Stimulated activated CD4-positive, alpha-beta T cell treated with anti-CD3 and anti-CD28 coated beads, Interleukin-12 subunit alpha, Interleukin-12 subunit beta, amount 100 ng/mL, for 48 hours (primary cell): Measurements from ENCODE around the gene SPAG5.
"Not testable (repeated sequence)": the region's sequence is repeated elsewhere in the genome, so short reads cannot be mapped to it uniquely, and the experiment has no call there.

Source experiments
- DNase-seq, 3 donors: peaks; one replicate each; pipeline ENCODE4 v3.0.0-alpha.2; 2020; ENCODE audit warnings: low read depth in 2 of 3, low spot score in 1 of 3

SPAG5 gene

DNA sequence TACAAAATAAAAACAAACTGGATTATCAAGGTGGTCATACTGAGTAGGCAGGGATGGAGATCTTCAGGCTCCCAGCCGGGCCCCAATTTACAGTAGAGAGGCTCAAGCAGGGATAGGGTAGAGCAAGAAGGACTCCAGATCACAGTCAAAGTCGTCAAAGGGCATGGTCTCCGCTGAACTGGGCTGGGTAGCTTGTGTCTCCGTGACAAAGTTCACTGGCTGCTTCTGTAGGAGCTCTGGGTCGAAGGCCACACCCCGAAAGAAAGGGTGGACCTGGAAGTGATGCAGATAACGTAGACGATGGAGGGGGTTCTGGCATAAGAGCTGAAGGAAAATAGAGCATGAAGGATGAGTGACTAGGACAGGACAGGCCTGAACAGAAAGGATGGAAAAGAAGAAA, 11.6 kb upstream of the SPAG5 start:
- DNase-seq, result no peak

DNA sequence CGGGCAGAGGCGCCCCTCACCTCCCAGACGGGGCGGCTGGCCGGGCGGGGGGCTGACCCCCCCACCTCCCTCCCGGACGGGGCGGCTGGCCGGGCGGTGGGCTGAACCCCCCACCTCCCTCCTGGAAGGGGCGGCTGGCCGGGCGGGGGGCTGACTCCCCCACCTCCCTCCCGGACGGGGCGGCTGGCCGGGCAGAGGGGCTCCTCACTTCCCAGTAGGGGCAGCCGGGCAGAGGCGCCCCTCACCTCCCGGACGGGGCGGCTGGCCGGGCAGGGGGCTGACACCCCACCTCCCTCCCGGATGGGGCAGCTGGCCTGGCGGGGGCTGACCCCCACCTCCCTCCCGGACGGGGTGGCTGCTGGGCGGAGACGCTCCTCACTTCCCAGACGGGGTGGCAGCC, 5.2 kb upstream of the SPAG5 start:
- not testable (repeated sequence) for DNase-seq

DNA sequence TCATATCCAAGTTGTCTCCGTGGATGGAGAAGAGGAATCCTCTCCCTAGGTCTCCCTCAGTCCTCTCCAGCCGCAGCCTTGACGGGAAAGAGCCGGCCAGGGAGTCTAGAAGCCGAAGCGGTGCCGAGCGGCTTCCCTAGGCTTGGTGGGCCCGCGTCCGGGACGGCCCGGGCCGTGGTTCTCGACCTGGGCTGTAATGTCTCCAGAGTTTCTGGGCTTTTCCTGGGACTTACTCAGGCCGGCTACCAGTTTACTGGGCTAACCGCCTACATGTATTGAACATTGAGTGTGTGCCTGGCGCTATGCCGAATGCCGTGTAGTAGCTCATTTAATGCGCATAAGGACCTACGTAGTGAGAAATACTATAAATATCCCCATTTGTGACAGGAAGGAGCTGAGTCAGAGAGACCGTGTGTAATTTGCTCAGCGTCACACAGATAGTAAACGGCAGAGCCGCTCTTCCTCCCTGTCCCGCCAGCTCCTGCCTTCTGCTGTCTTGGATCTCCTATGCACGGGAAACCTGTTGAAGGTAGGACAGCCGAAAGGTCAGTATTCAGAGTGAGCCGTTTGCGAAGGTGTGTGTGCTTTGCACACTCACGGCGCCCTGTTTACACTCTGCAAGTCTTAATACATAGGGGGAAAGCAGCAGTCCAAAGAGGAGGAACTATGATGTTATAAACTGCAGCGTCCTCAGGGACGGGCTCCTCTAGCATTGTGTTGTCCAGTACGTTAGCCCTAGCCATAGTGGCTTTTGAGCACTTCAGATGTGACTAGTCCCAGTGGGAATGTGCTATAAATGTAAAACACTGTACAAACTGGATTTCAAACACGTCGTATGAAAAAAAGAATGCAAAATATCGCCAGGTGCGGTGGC, 723 bp upstream of the SPAG5 start:
- DNase-seq, result peak; percentile 56 to 62 (median 61)

DNA sequence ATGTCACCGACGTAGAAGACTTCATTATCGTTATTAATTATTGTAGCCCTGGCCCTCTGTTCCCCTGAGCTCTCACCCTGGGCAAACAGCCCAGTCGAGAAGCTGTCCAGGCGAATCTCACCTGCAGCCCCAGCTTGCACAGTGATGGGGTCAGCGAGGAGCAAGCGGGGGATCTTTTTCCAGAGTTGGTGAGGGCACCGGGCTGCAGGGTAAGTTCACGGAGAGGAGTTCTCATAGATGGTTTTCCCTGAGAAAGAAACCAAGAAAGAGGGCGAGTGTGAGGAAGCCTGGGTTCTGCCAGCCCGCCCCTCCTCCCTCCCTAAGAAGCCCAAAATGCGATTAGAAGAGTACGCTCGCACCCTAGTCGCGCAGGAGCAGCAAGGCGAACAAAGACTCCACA, 436 bp downstream of the SPAG5 start:
- no peak for DNase-seq

DNA sequence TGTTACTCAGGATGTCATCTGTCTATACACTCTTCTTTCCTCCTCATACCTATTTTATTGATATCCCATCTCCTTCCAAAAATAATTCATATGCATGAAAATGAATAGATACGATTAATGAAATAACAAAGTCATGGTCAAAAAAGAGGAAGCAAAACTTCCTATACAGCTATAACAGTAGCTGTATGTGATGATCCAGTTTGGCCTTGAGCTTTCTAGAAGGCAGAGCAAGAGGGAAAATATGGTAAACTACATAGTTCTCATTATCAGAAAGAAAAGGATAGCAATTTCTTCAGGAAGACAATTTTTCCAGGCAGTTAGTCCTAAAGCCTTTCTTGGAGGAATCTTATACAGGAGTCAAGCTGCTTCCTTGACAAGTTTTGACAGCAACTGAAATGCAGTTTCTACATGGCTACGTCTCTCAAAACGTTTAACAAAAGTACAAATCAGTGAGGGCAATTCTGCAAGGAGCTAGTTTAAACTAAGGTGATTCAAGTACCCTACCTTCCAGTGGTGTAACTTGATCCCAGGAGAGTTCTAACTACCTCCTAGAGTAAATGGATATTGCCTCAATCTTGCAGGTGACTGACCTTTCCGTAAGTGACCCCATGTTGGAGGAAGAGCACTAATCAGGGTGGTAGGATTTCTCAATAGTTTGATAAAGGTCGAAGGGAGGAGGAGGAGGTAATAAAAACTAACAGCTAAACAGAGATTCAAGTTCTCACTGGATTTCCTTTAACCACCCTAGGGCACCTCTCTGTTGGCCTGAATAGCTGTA, 1.0 kb downstream of the SPAG5 start:
- no peak for DNase-seq

DNA sequence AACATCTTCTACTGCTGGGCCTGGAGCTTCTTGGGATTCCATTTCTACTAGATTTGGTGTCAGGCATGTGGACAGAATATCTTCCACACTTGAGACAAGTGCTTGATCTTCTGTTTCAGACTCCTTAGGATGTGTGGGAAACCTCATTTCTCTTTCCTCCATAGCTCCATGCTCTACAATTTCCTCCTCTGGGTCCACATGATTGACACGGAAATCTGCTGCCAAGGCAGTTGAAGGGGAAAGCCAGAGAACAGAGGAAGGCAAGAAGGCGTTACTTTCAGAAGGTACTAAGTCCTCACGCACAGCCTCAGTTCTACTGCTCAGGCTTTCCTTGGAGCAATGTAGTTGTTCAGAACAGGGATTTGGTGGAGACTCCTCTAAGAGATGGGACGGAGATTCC, 6.6 kb downstream of the SPAG5 start:
- DNase-seq, result no peak

DNA sequence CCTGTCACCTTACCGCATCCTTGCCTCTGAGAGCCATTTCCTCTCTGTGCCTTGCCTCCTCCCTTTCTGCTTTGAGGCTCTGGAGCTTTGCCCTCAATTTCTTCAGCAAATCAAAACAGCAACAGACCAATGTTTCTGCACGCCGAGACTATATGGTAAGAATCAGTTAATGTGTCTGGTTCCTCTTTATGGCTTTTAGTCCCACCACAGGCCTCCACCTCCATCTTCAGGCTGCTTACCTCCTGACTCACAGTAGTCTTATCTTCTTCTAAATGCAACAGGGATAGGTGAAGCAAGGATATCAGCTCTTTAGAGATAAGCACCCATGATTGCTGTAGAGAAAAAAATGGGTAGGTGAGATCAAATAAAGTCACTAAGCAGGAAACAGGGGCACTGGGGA, 13.0 kb downstream of the SPAG5 start:
- no peak for DNase-seq

DNA sequence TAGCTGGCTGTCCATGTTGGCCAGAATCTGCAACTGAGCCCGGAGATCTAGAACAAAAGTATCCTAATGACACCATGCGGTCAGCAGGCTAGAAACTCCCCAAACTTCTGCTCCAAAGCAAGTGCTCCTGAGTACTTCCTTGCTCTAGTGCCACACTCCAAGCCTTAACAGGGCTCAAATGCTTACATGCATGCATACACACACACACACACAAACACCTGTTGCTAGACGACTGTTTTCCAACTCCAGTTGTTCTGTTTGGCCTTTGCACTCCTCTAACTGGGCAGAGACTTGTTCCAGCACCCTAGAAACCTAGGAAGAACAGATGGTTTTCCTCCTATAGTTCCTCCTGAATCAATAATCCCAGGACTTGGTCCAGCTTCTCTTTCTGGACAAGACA, 14.4 kb downstream of the SPAG5 start:
- DNase-seq, result no peak

DNA sequence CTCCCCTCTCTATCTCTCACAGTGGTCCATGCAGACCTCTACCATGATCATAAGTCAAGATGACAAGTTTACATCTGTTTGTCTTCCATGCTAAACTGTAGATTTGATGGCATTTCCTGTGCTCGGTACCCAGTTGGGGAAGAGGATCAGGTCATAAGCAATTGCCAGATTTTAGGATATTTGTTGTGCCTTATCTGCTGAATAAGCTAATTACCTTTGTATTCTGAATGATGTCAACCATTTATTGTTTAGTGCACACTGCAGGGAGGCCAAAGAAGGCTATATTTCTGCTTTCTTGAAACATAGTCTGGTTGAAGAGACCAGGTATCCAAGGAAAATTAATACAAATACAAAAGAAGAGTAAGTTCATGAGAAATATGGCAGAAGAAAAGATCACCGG, 16.3 kb downstream of the SPAG5 start:
- DNase-seq, result no peak

DNA sequence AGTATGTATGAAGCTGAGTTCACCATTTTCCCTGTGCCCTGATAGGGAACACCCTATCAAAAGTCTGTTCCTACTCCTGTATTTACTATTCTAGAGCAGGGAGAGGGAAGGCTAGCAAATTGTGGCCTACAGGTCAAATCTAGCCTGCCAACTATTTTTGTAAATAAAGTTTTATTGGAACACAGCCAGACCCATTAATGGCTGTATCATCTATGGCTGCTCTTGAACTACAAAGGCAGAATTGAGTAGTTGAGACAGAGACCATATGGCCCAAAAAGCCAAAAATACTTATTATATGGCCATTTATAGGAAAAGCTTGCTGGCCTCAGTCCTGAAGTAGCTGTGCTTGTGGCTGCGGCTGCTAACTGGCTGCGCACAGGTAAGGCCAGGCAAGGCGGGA, 17.9 kb downstream of the SPAG5 start:
- DNase-seq, result no peak

DNA sequence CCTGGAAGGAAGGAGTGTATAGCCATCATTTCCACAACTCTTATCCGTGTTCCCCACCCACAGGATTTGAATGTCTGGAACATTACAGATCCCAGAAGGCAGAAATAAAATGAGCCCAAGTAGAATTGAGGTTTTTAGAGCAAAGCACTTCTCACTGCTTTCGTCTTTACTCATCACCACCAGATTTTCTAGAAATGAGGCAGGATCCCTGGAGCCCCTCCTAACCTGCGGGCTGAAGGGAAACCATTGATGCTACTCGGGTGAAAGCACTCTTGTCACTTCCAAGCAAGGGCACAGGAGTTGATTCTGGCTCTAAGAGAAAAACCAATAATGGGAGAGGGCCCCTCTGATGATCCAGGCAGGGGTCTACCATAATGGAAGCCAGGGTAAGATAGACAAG, 19.3 kb downstream of the SPAG5 start:
- peak in 1 of 3 donors; percentile 37 for DNase-seq

DNA sequence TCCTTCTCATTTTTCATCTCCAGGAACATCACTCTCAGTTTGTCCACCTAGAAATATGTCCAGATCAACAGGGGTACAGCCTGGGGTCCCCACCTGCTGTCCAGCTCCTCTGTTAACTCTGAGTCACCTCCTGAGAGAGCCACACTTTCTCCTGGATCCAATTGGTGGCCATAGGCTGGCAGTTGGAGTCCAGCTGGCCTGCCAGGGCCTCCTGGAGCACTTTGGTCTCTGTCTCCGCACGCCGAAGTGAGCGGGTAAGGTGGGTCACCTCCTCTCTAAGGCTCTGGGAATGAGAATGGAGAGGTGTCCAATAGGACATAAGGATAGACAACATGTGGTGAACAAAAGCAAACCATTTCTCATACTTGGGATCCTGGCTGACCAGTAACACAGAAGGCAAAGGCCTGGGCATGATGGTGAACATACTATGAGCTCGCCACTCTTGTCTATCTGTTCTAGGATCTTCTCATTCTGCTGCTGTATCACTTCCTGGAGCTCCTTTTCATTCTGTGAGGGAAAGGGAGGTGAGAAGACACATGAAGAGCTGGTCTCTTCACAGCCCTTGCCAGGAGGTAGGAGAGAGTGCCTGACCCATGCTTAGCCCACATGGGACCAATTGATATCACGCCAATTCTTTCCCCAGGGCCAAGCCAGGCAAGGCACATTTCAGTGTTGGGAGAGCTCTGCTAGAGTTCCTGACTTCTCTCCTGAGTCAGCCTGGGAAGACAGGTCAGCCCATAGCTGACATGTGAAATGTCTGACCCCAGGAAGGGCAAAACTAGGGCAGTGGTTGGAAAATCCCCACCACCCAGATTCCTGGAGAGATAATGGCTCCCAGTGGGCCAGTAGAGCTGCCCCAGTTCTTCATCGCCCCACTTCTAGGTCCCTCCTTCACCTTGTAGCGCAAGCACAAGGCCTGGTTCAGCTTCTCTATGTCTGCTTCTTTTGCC, 20.3 kb downstream of the SPAG5 start:
- no peak for DNase-seq

DNA sequence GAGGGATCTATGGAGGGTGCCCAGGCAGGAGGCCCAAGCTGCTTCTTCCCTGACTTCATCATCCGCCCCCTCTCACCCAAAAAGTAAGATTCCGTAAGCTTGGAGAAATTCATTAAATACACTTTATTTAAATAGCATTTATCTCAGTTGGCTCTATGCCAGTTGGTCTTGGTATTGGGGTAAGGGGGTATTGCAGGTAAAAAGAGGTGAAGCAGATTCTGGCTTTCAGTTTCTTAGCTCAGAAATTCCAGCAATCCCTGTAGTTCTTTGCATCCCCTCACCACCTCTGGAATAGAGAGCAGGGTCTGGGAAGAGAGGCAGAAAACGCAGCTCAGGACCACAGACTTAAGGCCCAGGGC, 21.4 kb downstream of the SPAG5 start:
- no peak for DNase-seq

DNA sequence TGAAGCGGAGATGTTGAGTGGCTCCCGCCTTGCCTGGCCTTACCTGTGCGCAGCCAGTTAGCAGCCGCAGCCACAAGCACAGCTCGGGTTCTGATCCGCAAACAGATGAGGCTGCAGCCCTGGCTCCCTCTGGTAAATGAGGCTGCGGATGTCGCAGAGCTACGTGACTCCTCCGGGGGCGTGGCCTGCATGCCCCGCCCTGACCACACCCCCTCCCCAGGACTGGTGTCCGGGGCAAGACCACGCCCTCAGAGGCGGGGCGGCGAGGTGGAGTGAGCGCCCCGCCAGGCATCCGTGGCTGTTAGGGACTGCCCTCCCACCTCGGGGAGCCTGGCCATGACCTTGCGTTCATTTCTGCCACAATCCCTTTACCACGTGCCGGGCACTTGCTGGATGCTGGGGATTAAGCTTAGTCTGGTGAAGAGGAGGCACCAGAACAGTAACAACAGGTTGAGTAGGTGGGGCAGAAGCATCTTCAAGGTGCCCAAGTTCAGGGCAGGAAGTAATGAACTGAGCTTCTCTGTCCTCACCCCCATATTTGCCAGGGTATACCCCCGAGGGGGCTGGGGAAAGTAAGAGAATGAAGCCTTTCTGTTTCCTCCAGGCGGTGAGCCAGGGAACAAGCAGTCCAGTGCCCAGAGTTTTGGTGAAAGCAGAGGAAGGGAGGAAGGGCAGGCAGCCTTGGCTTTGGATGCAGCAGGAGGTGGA, 21.9 kb downstream of the SPAG5 start, which contains the start of gene ALDOC:
Gene ALDOC (minus strand): TSS at position 138 of the 708 bp plus-strand sequence. CDS start 1,363 bp downstream, outside the sequence.
- peak; percentile 94 to 98 (median 97) for DNase-seq

DNA sequence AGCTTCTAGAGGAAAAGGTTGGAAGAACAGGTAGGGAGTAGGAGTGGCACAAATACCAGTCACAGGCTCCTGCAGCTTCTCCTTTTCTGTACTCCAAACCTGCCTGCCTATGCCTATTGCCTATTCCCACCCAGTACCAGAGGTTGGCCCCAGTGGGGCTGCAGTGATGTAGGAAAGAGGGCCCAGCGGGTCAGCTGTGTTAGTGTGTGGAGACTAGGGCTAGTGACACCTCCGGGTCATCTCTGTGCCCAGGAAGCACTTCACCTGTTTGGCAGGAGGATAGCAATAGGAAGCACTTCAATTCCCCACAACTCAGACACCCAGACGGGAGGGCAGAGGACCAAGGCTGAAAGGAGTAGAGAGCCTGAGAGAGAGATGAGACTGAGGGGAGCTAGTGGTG, 22.8 kb downstream of the SPAG5 start:
- not testable (repeated sequence) for DNase-seq

DNA sequence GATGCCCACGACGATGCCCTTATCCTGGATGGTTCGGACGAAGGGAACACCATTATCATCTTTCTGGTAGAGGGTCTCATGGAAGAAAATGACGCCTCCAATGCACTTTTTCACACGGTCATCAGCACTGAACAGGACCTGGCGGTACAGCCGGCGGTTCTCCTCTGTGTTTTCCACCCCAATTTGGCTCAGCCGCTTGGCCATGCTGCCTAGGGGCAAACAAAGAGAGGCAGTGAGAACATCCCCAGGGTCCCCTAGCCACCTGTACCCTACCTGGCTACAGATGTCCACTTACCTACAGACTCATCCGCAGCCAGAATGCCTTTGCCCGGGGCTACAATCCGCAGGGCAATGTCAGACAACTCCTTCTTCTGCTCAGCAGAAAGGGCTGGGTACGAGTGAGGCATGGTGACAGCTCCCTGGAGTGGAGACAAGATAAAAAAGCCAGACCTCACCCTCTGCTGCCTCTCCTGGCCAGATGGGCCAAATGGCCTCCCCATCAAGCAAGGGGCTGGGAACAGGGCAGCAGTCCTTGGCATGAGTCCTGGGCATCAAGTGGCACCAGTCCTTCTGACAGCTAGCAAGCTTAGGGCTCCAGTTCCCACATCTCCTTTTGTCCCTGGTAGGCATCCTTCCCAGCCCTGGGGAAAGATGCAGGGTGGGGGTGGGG, 23.6 kb downstream of the SPAG5 start:
- DNase-seq, result no peak

DNA sequence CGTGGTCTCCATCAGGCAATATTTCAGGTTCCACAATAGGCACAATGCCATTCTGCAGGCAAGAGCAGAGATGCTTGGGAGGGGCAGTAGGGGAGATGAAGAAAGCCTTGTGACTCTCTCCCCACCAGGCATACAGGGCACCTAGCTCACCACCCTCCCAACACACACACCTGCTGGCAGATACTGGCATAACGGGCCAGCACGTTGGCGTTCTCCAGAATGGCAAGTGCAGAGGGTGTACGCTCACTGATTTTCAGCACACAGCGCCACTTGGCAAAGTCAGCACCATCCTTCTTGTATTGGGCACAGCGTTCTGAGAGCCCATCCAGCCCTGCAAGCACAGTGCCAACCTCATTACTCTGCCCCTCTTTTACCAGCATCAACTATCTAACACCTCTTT, 24.3 kb downstream of the SPAG5 start:
- DNase-seq, result no peak

DNA sequence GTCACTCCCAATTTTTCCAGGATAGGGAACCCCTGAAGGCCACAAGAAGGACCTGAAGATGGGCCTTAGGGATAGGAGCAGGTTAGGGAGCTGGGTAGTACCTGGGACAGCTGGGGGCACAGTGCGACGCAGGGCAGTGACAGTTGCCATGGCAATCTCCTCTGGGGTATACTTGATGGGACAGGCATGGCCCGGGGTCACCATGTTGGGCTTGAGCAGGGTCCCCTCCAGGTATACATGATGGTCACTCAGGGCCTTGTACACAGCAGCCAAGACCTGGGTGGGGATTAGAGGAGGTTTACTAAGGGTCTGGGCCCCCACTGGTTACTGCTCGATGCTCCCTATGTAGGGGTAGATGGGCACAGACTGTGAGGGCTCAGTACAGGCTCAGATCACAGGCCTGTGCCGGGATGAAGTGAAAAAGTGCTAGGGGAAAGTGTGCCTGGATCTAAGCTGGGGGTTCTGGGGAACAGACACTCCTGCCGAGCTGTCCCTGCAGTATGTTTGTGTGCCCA, 24.8 kb downstream of the SPAG5 start:
- DNase-seq, result no peak

DNA sequence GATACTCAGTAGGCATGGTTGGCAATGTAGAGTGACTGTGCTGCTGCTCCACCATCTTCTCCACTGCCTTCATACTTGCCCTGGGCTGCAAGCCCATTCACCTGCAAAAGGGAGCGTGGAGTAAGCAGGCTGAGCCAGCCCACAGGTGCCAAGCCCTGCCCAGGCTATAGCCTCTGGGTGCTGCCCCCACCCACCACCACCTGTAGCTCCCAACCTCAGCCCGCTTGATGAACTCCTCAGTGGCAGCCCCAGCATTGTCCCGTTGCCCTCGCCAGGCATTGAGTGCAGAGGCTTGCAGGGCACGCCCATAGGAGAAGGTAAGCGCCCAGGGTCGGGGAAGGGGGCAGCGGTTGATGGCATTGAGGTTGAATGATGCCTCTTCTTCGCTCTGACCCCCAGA, 25.3 kb downstream of the SPAG5 start:
- no peak for DNase-seq

DNA sequence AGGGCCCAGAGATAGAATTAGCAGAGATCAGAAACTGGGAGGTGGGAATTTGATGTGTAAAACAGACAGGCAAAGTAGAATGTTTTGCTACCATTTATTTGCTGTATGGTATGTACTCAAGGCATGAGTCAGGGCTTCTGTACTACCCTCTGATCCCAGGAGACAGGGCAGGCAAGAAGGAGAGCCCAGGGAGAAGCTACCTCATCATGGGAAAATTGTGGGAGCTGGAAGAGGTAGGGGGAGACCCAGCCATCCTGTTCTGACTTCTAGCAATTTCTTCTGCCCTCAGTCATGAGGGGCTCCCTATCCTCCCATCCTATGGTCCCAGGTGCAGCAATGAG, 25.8 kb downstream of the SPAG5 start:
- no peak for DNase-seq
